GM12891 (cell line): Measurements from ENCODE around the gene PITRM1.

Source experiments
- POLR2AphosphoS5 ChIP-seq: IDR thresholded peaks from 2 replicates; pipeline ENCODE4 v1.6.1; 2011; ENCODE audit warnings: low read depth, low read length, control low read depth
- TAF1 ChIP-seq: IDR thresholded peaks from 2 replicates; pipeline ENCODE4 v1.6.1; 2011; ENCODE audit warnings: low read depth, low read length, control low read depth

DNA sequence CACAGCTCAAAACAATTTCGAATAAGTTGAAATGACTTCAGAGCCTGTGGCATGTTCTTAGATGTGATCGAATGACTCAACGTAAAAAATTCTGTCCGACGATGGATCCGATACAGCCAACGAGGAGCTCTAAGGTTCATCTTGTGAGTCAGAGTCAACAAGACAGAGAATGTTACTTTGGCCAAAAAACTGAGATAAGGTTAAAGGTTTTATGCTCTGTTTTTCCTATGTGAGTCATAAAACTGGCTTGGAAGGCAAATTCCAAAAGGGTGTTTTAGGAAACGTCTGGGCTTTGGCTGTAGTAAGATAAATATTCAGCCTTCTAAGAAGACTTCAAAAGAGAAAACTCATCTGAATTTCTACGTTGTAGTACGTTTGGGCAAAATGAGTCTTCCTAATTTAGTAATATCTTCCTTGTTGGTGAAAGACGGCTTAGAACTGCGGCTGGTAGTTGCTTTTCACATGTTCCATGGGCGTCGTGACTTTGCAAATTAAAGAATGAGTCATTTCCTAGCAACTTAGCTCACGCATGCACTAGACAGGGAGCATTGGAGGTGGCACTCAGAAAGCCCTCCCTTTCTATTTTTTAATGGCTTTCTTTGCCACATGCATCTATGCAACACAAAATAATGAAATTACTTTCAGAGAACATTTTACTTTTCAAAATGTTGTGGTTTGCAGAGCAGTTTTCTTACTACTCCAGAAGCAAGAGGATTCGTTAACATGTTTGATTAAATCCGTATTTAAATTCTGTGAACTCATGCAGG, 77.0 kb downstream of the PITRM1 start:
- TF ChIP-seq TAF1, result no peak
- TF ChIP-seq POLR2AphosphoS5, result no peak
